ENCODE results near the gene SNX10. TPM values are rescaled to one million over a fixed set of nuclear protein-coding genes. Genes with fewer than 3 reads are reported as not detected.

The SNX10 gene
- total and polyA plus RNA-seq, 2 of the 8 experiments (the other 6 are each of a cell fraction or from before 2014, with no cell fraction given): 4.4 to 9.6 TPM

GRCh38 chr7:26351171-26351570 lies 59.5 kb downstream of the SNX10 start:
- Histone ChIP-seq H4K5ac (ENCODE audit: insufficient read length, low read depth, low read length) (no peak overlapping the region), H2AK5ac (ENCODE audit: low read depth, low read length) (no peak overlapping the region), H3K18ac (ENCODE audit: extremely low read depth, low read length) (no peak overlapping the region), H3K4ac (replicated peaks; ENCODE audit: insufficient read length, low read depth, low read length) (no peak overlapping the region), H2AFZ (ENCODE audit: low read length) (no peak overlapping the region), H3K14ac (ENCODE audit: insufficient read length) (no peak overlapping the region), H3K56ac (replicated peaks; ENCODE audit: insufficient read length, low read depth, low read length) (no peak overlapping the region), H3K9ac (replicated peaks in 1 of 4; ENCODE audit: extremely low read depth in 1 of 4, low read depth in 3 of 4, low read length in 3 of 4) (no peak overlapping the region), H3K27ac (ENCODE audit: low read depth, low read length) (no peak overlapping the region), H2BK5ac (ENCODE audit: low read depth, low read length) (no peak overlapping the region), H3K36me3 (ENCODE audit: control insufficient read depth in 2 of 4, insufficient read depth in 4 of 4, low read length in 3 of 4) (no peaks in the 10 kb centered on the region), H2BK20ac (ENCODE audit: low read length) (no peak overlapping the region), H2BK120ac (replicated peaks; ENCODE audit: low read depth, low read length) (no peak overlapping the region), H3K23ac (ENCODE audit: insufficient read length) (no peak overlapping the region), H3K79me2 (ENCODE audit: control insufficient read depth in 1 of 2, insufficient read depth in 2 of 2, low read length in 2 of 2) (no peaks in the 10 kb centered on the region), H3K9me3 (ENCODE audit: insufficient read depth in 2 of 2, low read depth in 1 of 2, low read length in 1 of 2) (no peaks in the 10 kb centered on the region), H3K4me2 (ENCODE audit: insufficient read depth in 1 of 2, low read depth in 2 of 2, low read length in 2 of 2) (no peak overlapping the region), H3K23me2 (ENCODE audit: low read depth, low read length) (no peaks in the 10 kb centered on the region), H3K4me3 (ENCODE audit: extremely low read depth in 1 of 4, insufficient read depth in 2 of 4, low read depth in 3 of 4, low read length in 4 of 4) (no peak overlapping the region), H3K27me3 (replicated peaks in 1 of 4; ENCODE audit: control insufficient read depth in 3 of 4, extremely low read depth in 1 of 4, insufficient read depth in 3 of 4, low read length in 3 of 4) (no peaks in the 10 kb centered on the region), H4K91ac (replicated peaks; ENCODE audit: insufficient read length, low read length) (no peak overlapping the region), H3K79me1 (ENCODE audit: low read depth, low read length) (no peaks in the 10 kb centered on the region), H2BK15ac (ENCODE audit: low read length) (no peak overlapping the region), H4K20me1 (replicated peaks in 1 of 2; ENCODE audit: control insufficient read depth in 1 of 2, insufficient read depth in 2 of 2, low read length in 2 of 2) (no peaks in the 10 kb centered on the region), H4K8ac (ENCODE audit: extremely low read depth, insufficient read depth, low read length) (no peak overlapping the region), H3K4me1 (replicated peaks in 1 of 4; ENCODE audit: control insufficient read depth in 3 of 4, insufficient read depth in 4 of 4, low read length in 3 of 4) (no peaks in the 10 kb centered on the region), H2BK12ac (ENCODE audit: low read depth, low read length) (no peak overlapping the region)
- 96% methylated on average over 1 of the region's 1 CpG; no CpG with 5 or more reads in 1 of the 2 experiments for WGBS, 2 experiments (ENCODE audit: extremely low coverage in 1 of 2, insufficient coverage in 1 of 2, insufficient read length in 1 of 2, insufficient replicate concordance in 2 of 2, low coverage in 1 of 2, low lambda C conversion rate in 2 of 2, missing lambda C conversion rate in 1 of 2)
- DNase-seq (ENCODE audit: low read depth in 1 of 2, low spot score in 2 of 2): no peak
- no peak for FAIRE-seq
- ChIA-PET CTCF (ENCODE audit: partially characterized antibody) (interaction anchor here (0.6 to 3.0 kb wide), 5 partner anchors 15 to 329 kb away, joined by 3 to 15 read pairs (median 3); partner anchors contain the start of gene SNX10), POLR2A (ENCODE audit: partially characterized antibody) (no interaction called here)
- TF ChIP-seq EZH2 (IDR thresholded peaks at IDR 0.05; ENCODE audit: low read depth, low read length, severe bottlenecking): no peak
- no peak for TF ChIP-seq ASH2L (IDR thresholded peaks at IDR 0.05; ENCODE audit: low read length)
- no peak for TF ChIP-seq POLR2AphosphoS5 (IDR thresholded peaks at IDR 0.05; ENCODE audit: low read depth, low read length)
- TF ChIP-seq TAF7 (optimal IDR thresholded peaks at IDR 0.05; ENCODE audit: borderline replicate concordance, low read depth, low read length): no peak
- TF ChIP-seq CEBPB (IDR thresholded peaks at IDR 0.05; ENCODE audit: low read depth, low read length): no peak
- no peak for TF ChIP-seq YY1 (IDR thresholded peaks at IDR 0.05; ENCODE audit: low read depth, low read length)
- TF ChIP-seq SRF (IDR thresholded peaks at IDR 0.05; ENCODE audit: low read depth, low read length): no peak

All from H1 (cell line).